Caco-2 (cell line): Measurements from ENCODE around the gene DAPL1. TPM values are rescaled to one million over a fixed set of nuclear protein-coding genes. Genes with fewer than 3 reads are reported as not detected.

Experiments used
- BruUV-seq: library from RNA; stranded (reverse); fragments of 400-500 nt; replicated peaks from 2 replicates; lab custom pipeline; 2021; lab: Mats Ljungman, UMichigan
- CTCF ChIA-PET: fragments of 300-600 bp; sonication (Branson Sonifier 250); formaldehyde crosslinking; loops from one replicate; lab custom pipeline; 2022; ENCODE audit warnings: antibody characterized with exemption; lab: Charles Lee
- POLR2A ChIA-PET: fragments of 300-600 bp; sonication (Branson Sonifier 250); formaldehyde crosslinking; loops from one replicate; lab custom pipeline; 2022; ENCODE audit warnings: antibody characterized with exemption; lab: Charles Lee
- DNase-seq, 2 experiments: peaks; one replicate each; pipeline versions ENCODE4 v3.0.0 to v3.0.0-alpha.2; 2020 to 2022
- H3K27me3 ChIP-seq: replicated peaks from 2 replicates; pipeline ENCODE4 v1.6.0; 2011; ENCODE audit warnings: low read length; ENCODE audit not compliant: control insufficient read depth, insufficient read depth
- H3K36me3 ChIP-seq: 2 replicates; pipeline ENCODE4 v1.5.1; 2011; ENCODE audit warnings: low read length; ENCODE audit not compliant: control insufficient read depth, insufficient read depth
- H3K4me1 ChIP-seq: fragments of 250-450 bp; sonication (Bioruptor Pico); 2 replicates; pipeline ENCODE4 v1.5.1; 2020; ENCODE audit warnings: mild to moderate bottlenecking
- H3K4me3 ChIP-seq: 2 replicates; pipeline ENCODE4 v1.5.1; 2011; ENCODE audit warnings: low read depth, mild to moderate bottlenecking, control low read depth, low read length
- H3K9me3 ChIP-seq: fragments of 250-450 bp; sonication (Bioruptor Pico); 2 replicates; pipeline ENCODE4 v1.5.1; 2020; ENCODE audit warnings: mild to moderate bottlenecking, moderate library complexity
- H3K27ac Mint-ChIP-seq: one replicate; pipeline ENCODE4 v1.8.0; 2022; ENCODE audit warnings: mixed read lengths; ENCODE audit not compliant: unreplicated experiment
- H3K27me3 Mint-ChIP-seq: one replicate; pipeline ENCODE4 v1.8.0; 2022; ENCODE audit warnings: mixed read lengths; ENCODE audit not compliant: insufficient read depth, unreplicated experiment
- H3K36me3 Mint-ChIP-seq: one replicate; pipeline ENCODE4 v1.8.0; 2022; ENCODE audit warnings: mild to moderate bottlenecking, mixed read lengths; ENCODE audit not compliant: insufficient read depth, unreplicated experiment
- H3K4me1 Mint-ChIP-seq: one replicate; pipeline ENCODE4 v1.8.0; 2022; ENCODE audit warnings: low read depth, mixed read lengths; ENCODE audit not compliant: unreplicated experiment
- H3K4me3 Mint-ChIP-seq: one replicate; pipeline ENCODE4 v1.8.0; 2022; ENCODE audit warnings: mild to moderate bottlenecking, moderate library complexity, mixed read lengths; ENCODE audit not compliant: unreplicated experiment
- H3K9me3 Mint-ChIP-seq: one replicate; pipeline ENCODE4 v1.8.0; 2022; ENCODE audit warnings: mixed read lengths; ENCODE audit not compliant: unreplicated experiment
- intact Hi-C: fragments of 100-400 bp; cut with micrococcal nuclease; formaldehyde crosslinking; loops from one replicate; pipeline ENCODE4 v1.10.0; 2022; ENCODE audit not compliant: unreplicated experiment
- total RNA-seq: library from RNA; stranded (reverse); gene quantifications from 2 replicates; pipeline ENCODE4 v1.2.3, GENCODE V29; 2022
- TF ChIP-seq, protein P1 (sequence below), 2 experiments: fragments of 200-600 bp in 1 of 2; IDR thresholded peaks; 1 replicate in 1 of 2; 2 replicates in 1 of 2; pipeline versions ENCODE4 v1.5.1 to v1.8.0; 2011 to 2022; ENCODE audit warnings: antibody characterized with exemption in 1 of 2, control low read depth in 1 of 2, inconsistent platforms in 1 of 2, low read depth in 1 of 2, low read length in 1 of 2, mild to moderate bottlenecking in 1 of 2, moderate library complexity in 1 of 2; ENCODE audit not compliant: insufficient read depth in 1 of 2, severe bottlenecking in 1 of 2, unreplicated experiment in 1 of 2

DAPL1 gene
- total RNA-seq, 1 experiment from 2014 or later, result not detected

DNA sequence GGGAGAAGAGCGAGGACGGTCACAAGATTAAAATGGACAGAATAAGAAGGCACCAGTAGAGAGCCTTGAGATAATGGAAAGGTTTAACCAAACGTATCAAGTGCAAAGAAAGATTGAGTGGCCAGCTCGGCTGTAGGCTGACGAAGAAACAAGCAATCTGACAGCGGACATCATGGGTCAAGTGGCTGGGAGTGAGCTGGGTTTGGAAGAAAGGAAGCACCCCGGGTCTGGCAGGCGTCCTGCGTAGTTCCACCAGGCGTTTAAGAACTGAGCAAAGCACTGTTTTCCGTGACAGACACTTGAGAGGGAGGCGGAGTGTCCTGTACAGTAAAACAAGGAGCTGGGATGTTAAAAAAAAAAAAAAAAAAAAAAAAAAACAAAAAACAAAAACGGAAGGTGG is 27.1 kb downstream of the DAPL1 start:
- BruUV-seq, result no TSS peak
- Mint-ChIP-seq H3K4me1 (peaks cover 24% of the 10 kb centered on the region), H3K27me3 (no peaks in the 10 kb centered on the region), H3K4me3 (no peak overlapping the region), H3K27ac (no peak overlapping the region), H3K36me3 (no peaks in the 10 kb centered on the region), H3K9me3 (no peaks in the 10 kb centered on the region)
- DNase-seq, result no peak
- ChIA-PET POLR2A (no interaction called here), CTCF (interaction anchor here (0.5 kb wide), 2 partner anchors 104 to 313 kb away, joined by 3 read pairs; no protein-coding TSS in a partner anchor)
- Histone ChIP-seq H3K9me3 (0 out of 2 replicates have a peak, but pooled peaks cover 3% of the 10 kb centered on the region), H3K4me3 (no peak overlapping the region), H3K36me3 (no peaks in the 10 kb centered on the region), H3K27me3 (no peaks in the 10 kb centered on the region), H3K4me1 (peaks cover 10% of the 10 kb centered on the region)
- TF ChIP-seq, protein P1, sequence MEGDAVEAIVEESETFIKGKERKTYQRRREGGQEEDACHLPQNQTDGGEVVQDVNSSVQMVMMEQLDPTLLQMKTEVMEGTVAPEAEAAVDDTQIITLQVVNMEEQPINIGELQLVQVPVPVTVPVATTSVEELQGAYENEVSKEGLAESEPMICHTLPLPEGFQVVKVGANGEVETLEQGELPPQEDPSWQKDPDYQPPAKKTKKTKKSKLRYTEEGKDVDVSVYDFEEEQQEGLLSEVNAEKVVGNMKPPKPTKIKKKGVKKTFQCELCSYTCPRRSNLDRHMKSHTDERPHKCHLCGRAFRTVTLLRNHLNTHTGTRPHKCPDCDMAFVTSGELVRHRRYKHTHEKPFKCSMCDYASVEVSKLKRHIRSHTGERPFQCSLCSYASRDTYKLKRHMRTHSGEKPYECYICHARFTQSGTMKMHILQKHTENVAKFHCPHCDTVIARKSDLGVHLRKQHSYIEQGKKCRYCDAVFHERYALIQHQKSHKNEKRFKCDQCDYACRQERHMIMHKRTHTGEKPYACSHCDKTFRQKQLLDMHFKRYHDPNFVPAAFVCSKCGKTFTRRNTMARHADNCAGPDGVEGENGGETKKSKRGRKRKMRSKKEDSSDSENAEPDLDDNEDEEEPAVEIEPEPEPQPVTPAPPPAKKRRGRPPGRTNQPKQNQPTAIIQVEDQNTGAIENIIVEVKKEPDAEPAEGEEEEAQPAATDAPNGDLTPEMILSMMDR (IDR thresholded peaks at IDR 0.05; ENCODE audit: insufficient read depth in 1 of 2, low read depth in 1 of 2, low read length in 1 of 2, severe bottlenecking in 1 of 2, unreplicated experiment in 1 of 2), result no peak
- intact Hi-C loops, result no loop called here

DNA sequence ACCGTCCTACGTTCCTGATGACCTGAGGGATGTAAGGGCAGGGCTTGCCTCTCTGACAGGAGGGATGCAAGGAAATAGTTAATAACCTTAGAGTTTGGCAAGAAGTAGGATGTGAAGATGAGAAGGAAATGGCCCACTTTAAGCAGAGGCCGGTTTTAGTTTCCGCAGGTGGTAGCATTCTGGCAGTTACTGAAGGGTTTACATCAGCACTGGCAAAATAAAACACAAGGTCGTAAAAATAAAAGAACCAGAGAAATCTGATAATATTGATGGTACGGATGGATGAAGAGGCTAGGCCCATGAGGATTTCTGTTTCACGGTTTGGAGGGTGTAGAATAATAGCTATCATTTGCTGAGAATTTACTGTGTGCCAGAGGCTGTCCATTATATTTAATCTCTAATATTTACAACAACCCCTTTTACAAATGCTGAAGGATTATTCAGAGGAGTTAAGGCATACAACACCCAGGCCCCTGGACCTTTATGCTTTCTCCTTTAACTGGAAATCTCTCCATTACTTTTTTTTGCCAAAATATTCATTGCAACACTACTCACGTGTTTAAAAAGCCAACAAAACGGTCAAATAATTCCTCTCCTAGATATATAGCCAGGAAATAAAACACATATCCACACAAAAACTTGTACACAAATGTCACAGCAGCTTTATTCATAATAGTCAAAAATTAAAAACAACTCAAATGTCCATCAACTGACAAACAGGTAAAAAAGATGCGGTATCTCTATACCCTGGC is 28.5 kb downstream of the DAPL1 start:
- ChIA-PET POLR2A (no interaction called here), CTCF (no interaction called here)
- peaks cover 10% of the 10 kb centered on the region for H3K4me1 ChIP-seq
- no peaks in the 10 kb centered on the region for H3K27me3 ChIP-seq
- no TSS peak for BruUV-seq
- TF ChIP-seq, protein P1 (IDR thresholded peaks at IDR 0.05; ENCODE audit: insufficient read depth in 1 of 2, low read depth in 1 of 2, low read length in 1 of 2, severe bottlenecking in 1 of 2, unreplicated experiment in 1 of 2), result no peak
- no peak overlapping the region for H3K27ac Mint-ChIP-seq
- no peak overlapping the region for H3K4me3 ChIP-seq
- no peaks in the 10 kb centered on the region for H3K9me3 Mint-ChIP-seq
- no peaks in the 10 kb centered on the region for H3K36me3 ChIP-seq
- no peak overlapping the region for H3K4me3 Mint-ChIP-seq
- H3K36me3 Mint-ChIP-seq, result no peaks in the 10 kb centered on the region
- no peak for DNase-seq
- intact Hi-C loops, result no loop called here
- peaks cover 25% of the 10 kb centered on the region for H3K4me1 Mint-ChIP-seq
- H3K9me3 ChIP-seq, result 0 out of 2 replicates have a peak, but pooled peaks cover 3% of the 10 kb centered on the region
- H3K27me3 Mint-ChIP-seq, result no peaks in the 10 kb centered on the region

DNA sequence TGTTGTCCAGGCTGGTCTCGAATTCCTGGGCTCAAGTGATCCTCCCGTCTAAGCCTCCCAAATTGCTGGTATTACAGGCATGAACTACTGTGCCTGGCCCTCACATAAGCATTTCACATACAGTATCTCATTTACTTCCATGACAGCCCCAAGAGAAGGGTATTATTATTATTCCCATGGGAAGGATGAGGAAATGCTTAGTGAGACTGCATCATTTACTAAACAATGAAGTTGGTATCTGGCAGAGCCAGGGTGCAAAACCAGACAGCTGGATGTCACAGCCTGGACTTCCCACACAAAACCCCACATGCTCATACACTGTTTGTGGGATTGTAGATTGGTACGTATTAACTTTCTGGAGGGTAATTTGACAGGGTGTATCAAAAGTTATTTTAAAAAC is 29.9 kb downstream of the DAPL1 start:
- Histone ChIP-seq H3K27me3 (no peaks in the 10 kb centered on the region), H3K9me3 (0 out of 2 replicates have a peak, but pooled peaks cover 3% of the 10 kb centered on the region), H3K4me1 (peaks cover 14% of the 10 kb centered on the region), H3K36me3 (no peaks in the 10 kb centered on the region), H3K4me3 (no peak overlapping the region)
- Mint-ChIP-seq H3K27me3 (no peaks in the 10 kb centered on the region), H3K36me3 (no peaks in the 10 kb centered on the region), H3K27ac (no peak overlapping the region), H3K4me1 (peaks cover 32% of the 10 kb centered on the region), H3K9me3 (no peaks in the 10 kb centered on the region), H3K4me3 (no peak overlapping the region)
- intact Hi-C loops, result loop anchor here (5.0 kb wide), 1 partner anchor 68 kb away; no protein-coding TSS in a partner anchor
- CTCF ChIA-PET, result no interaction called here
- DNase-seq, result no peak
- no TSS peak for BruUV-seq
- POLR2A ChIA-PET, result no interaction called here
- TF ChIP-seq, protein P1 (IDR thresholded peaks at IDR 0.05; ENCODE audit: insufficient read depth in 1 of 2, low read depth in 1 of 2, low read length in 1 of 2, severe bottlenecking in 1 of 2, unreplicated experiment in 1 of 2), result no peak
